Activated T-cell treated with anti-CD3 and anti-CD28 coated beads for 48 hours (primary cell): ENCODE data around the gene STAC2.

Experiments
- DNase-seq: peaks from one replicate; pipeline ENCODE4 v3.0.0-alpha.2; 2020; ENCODE audit warnings: low read depth

Gene STAC2

GRCh38 chr17:39161962-39162361 is 63.8 kb downstream of the STAC2 start:
- DNase-seq, result no peak
